ENCODE results near the gene GATAD2B. TPM values are rescaled to one million over a fixed set of nuclear protein-coding genes. Genes with fewer than 3 reads are reported as not detected.

Gene GATAD2B
- polyA plus RNA-seq, 3 donors = 1.1 to 11.0 (median 2.0) TPM

- H3K4me1 Mint-ChIP-seq = peaks cover 2% of the 10 kb centered on the region
- peak; percentile 62 to 92 (median 68) for DNase-seq
- no peaks in the 10 kb centered on the region for H3K9me3 ChIP-seq (replicated peaks in 1 of 2; ENCODE audit: control insufficient read depth in 1 of 2, insufficient read depth in 1 of 2, low read length in 2 of 2)
- peak overlapping the region in 1 of 2 donors; percentile 52 for H3K27ac ChIP-seq (ENCODE audit: low read depth in 1 of 2, low read length in 2 of 2)
- H3K4me1 ChIP-seq (ENCODE audit: control insufficient read depth in 1 of 2, insufficient read depth in 2 of 2, low read length in 2 of 2) = peaks cover 18% of the 10 kb centered on the region in 2 donors
- H3K4me2 ChIP-seq (replicated peaks; ENCODE audit: extremely low read depth, low read length, poor library complexity, severe bottlenecking) = peak overlapping the region; percentile 11
- no peak overlapping the region for H3K9ac ChIP-seq (ENCODE audit: insufficient read depth, low read length, poor library complexity, severe bottlenecking)
- peaks cover 94% of the 10 kb centered on the region for H3K79me2 ChIP-seq (ENCODE audit: insufficient read depth, low read length)
- H3K27ac Mint-ChIP-seq = no peak overlapping the region
- intact Hi-C loops (cut with micrococcal nuclease) = loop anchor here in 1 of 2 donors (5.0 kb wide), 1 partner anchor 34 kb away; no protein-coding TSS in a partner anchor
- H3K9me3 Mint-ChIP-seq = no peaks in the 10 kb centered on the region
- 18% methylated on average over 5 of the region's 5 CpGs for WGBS (ENCODE audit: insufficient coverage)
- H4K20me1 ChIP-seq (ENCODE audit: insufficient read depth, low read length) = peaks cover 96% of the 10 kb centered on the region
- H2AFZ ChIP-seq (ENCODE audit: insufficient read depth, low read depth, low read length, poor library complexity, severe bottlenecking) = no peak overlapping the region
- no peak overlapping the region for H3K4me3 Mint-ChIP-seq
- no peak overlapping the region for H3K4me3 ChIP-seq (replicated peaks in 1 of 3; ENCODE audit: low read depth in 2 of 3, low read length in 3 of 3)
- TF ChIP-seq CTCF (IDR thresholded peaks at IDR 0.05) = no peak
- peaks cover 3 to 8% of the 10 kb centered on the region in 2 donors for H3K36me3 ChIP-seq (replicated peaks in 1 of 2; ENCODE audit: control insufficient read depth in 1 of 2, insufficient read depth in 2 of 2, low read length in 2 of 2)
- H3K27me3 ChIP-seq (ENCODE audit: control insufficient read depth in 2 of 2, insufficient read depth in 2 of 2, low read length in 2 of 2) = no peaks in the 10 kb centered on the region
- H3K36me3 Mint-ChIP-seq = peaks cover 9 to 40% of the 10 kb centered on the region in 2 donors
- peaks cover 0 to 3% (median 0%) of the 10 kb centered on the region in 3 donors for H3K27me3 Mint-ChIP-seq (ENCODE audit: low read depth in 3 of 3)
Measured at GRCh38 chr1:153880962-153881361, 41.8 kb downstream of the GATAD2B start.

DNA sequence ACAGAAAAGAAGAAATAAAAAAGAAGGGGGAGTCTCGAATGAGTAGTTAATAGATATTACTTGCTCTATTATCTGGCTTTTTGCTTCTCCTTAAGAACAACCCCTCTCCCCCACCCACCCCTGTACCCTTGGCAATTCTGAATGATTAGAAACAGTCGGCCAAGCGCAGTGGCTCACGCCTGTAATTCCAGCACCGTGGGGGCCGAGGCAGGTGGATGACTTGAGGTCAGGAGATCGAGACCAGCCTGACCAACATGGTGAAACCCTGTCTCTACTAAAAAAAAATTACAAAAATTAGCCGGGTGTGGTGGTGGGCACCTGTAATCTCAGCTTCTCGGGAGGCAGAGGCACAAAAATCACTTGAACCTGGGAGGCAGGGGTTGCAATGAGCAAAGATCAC lies 42.7 kb downstream of the GATAD2B start:
- peak overlapping the region in 4 of 7 donors; percentile 0 to 52 (median 26) for H3K27ac Mint-ChIP-seq
- H3K9me3 Mint-ChIP-seq = no peaks in the 10 kb centered on the region
- peaks cover 2% of the 10 kb centered on the region for H3K4me1 Mint-ChIP-seq
- 100% methylated on average over 5 of the region's 9 CpGs for WGBS (ENCODE audit: insufficient coverage)
- Histone ChIP-seq H3K4me1 (ENCODE audit: control insufficient read depth in 1 of 2, insufficient read depth in 2 of 2, low read length in 2 of 2) (peaks cover 18% of the 10 kb centered on the region in 2 donors), H3K79me2 (ENCODE audit: insufficient read depth, low read length) (peaks cover 95% of the 10 kb centered on the region), H3K27ac (ENCODE audit: low read depth in 1 of 2, low read length in 2 of 2) (no peak overlapping the region), H3K36me3 (replicated peaks in 1 of 2; ENCODE audit: control insufficient read depth in 1 of 2, insufficient read depth in 2 of 2, low read length in 2 of 2) (peaks cover 0 to 14% of the 10 kb centered on the region in 2 donors), H2AFZ (ENCODE audit: insufficient read depth, low read depth, low read length, poor library complexity, severe bottlenecking) (no peak overlapping the region), H3K4me3 (replicated peaks in 1 of 3; ENCODE audit: low read depth in 2 of 3, low read length in 3 of 3) (no peak overlapping the region), H3K27me3 (ENCODE audit: control insufficient read depth in 2 of 2, insufficient read depth in 2 of 2, low read length in 2 of 2) (no peaks in the 10 kb centered on the region), H3K4me2 (replicated peaks; ENCODE audit: extremely low read depth, low read length, poor library complexity, severe bottlenecking) (no peak overlapping the region), H3K9me3 (replicated peaks in 1 of 2; ENCODE audit: control insufficient read depth in 1 of 2, insufficient read depth in 1 of 2, low read length in 2 of 2) (no peaks in the 10 kb centered on the region), H3K9ac (ENCODE audit: insufficient read depth, low read length, poor library complexity, severe bottlenecking) (no peak overlapping the region), H4K20me1 (ENCODE audit: insufficient read depth, low read length) (peaks cover 97% of the 10 kb centered on the region)
- peaks cover 0 to 3% (median 0%) of the 10 kb centered on the region in 3 donors for H3K27me3 Mint-ChIP-seq (ENCODE audit: low read depth in 3 of 3)
- TF ChIP-seq CTCF (IDR thresholded peaks at IDR 0.05) = no peak
- intact Hi-C loops (cut with micrococcal nuclease) = loop anchor here in 1 of 2 donors (5.0 kb wide), 1 partner anchor 33 kb away; no protein-coding TSS in a partner anchor
- H3K36me3 Mint-ChIP-seq = peaks cover 10 to 40% of the 10 kb centered on the region in 2 donors
- no peak for DNase-seq
- H3K4me3 Mint-ChIP-seq = no peak overlapping the region

Measured in CD14-positive monocyte (primary cell).